Measurements from ENCODE around the gene ADARB2. TPM values are rescaled to one million over a fixed set of nuclear protein-coding genes. Genes with fewer than 3 reads are reported as not detected.
"Not testable (repeated sequence)": the region's sequence is repeated elsewhere in the genome, so short reads cannot be mapped to it uniquely, and the experiment has no call there.

ADARB2 gene
- total and polyA plus RNA-seq, 3 donors from 2014 or later, result 8.5 to 13.0 (median 10.4) TPM

GRCh38 chr10:1434202-1434601, 303.1 kb downstream of the ADARB2 start:
- Histone ChIP-seq H3K27me3 (no peaks in the 10 kb centered on the region), H3K4me1 (no peaks in the 10 kb centered on the region), H3K4me3 (no peak overlapping the region), H3K36me3 (ENCODE audit: low read depth, missing control alignments) (no peaks in the 10 kb centered on the region), H3K27ac (no peak overlapping the region), H3K9me3 (no peaks in the 10 kb centered on the region)
- TF ChIP-seq POLR2A (IDR thresholded peaks at IDR 0.05) (no peak), CTCF (IDR thresholded peaks at IDR 0.05) (no peak)
- DNase-seq, result no peak
- WGBS, 2 donors, result 40 to 47% methylated on average over 11 of the region's 11 CpGs
- intact Hi-C loops (cut with DNase I; ENCODE audit: low total_unique reads), result no loop called here

GRCh38 chr10:1432161-1432560, 305.2 kb downstream of the ADARB2 start:
- no peak for DNase-seq
- WGBS, 2 donors, result 83 to 84% methylated on average over 3 of the region's 3 CpGs
- H3K9me3 ChIP-seq, result no peaks in the 10 kb centered on the region
- H3K4me3 ChIP-seq, result no peak overlapping the region
- H3K27me3 ChIP-seq, result no peaks in the 10 kb centered on the region
- no peaks in the 10 kb centered on the region for H3K4me1 ChIP-seq
- intact Hi-C loops (cut with DNase I; ENCODE audit: low total_unique reads), result no loop called here
- no peak overlapping the region for H3K27ac ChIP-seq
- H3K36me3 ChIP-seq (ENCODE audit: low read depth, missing control alignments), result no peaks in the 10 kb centered on the region
- no peak for TF ChIP-seq POLR2A (IDR thresholded peaks at IDR 0.05)
- TF ChIP-seq CTCF (IDR thresholded peaks at IDR 0.05), result no peak

GRCh38 chr10:1431229-1431628, 306.1 kb downstream of the ADARB2 start:
- intact Hi-C loops (cut with DNase I; ENCODE audit: low total_unique reads), result no loop called here
- TF ChIP-seq POLR2A (IDR thresholded peaks at IDR 0.05) (no peak), CTCF (IDR thresholded peaks at IDR 0.05) (no peak)

GRCh38 chr10:1427521-1428186, 309.7 kb downstream of the ADARB2 start:
- DNase-seq, result not testable (repeated sequence)

More at GRCh38 chr10:1431229-1431628, 306.1 kb downstream of the ADARB2 start:
- H3K9me3 ChIP-seq, result no peaks in the 10 kb centered on the region
- DNase-seq, result no peak
- H3K27ac ChIP-seq, result no peak overlapping the region
- 87 to 98% methylated on average over 1 of the region's 1 CpG for WGBS, 2 donors
- no peaks in the 10 kb centered on the region for H3K36me3 ChIP-seq (ENCODE audit: low read depth, missing control alignments)
- no peaks in the 10 kb centered on the region for H3K27me3 ChIP-seq
- no peaks in the 10 kb centered on the region for H3K4me1 ChIP-seq
- H3K4me3 ChIP-seq, result no peak overlapping the region

GRCh38 chr10:1426786-1427185, 310.5 kb downstream of the ADARB2 start:
- H3K27me3 ChIP-seq, result no peaks in the 10 kb centered on the region
- no peak overlapping the region for H3K4me3 ChIP-seq
- no peak for DNase-seq
- no peak overlapping the region for H3K27ac ChIP-seq
- intact Hi-C loops (cut with DNase I; ENCODE audit: low total_unique reads), result no loop called here
- WGBS, 2 donors, result 83 to 88% methylated on average over 6 of the region's 6 CpGs
- H3K36me3 ChIP-seq (ENCODE audit: low read depth, missing control alignments), result no peaks in the 10 kb centered on the region
- no peaks in the 10 kb centered on the region for H3K4me1 ChIP-seq
- TF ChIP-seq CTCF (IDR thresholded peaks at IDR 0.05), result no peak
- TF ChIP-seq POLR2A (IDR thresholded peaks at IDR 0.05), result no peak
- no peaks in the 10 kb centered on the region for H3K9me3 ChIP-seq

More at GRCh38 chr10:1427521-1428186, 309.7 kb downstream of the ADARB2 start:
- H3K27me3 ChIP-seq; H3K4me1 ChIP-seq; H3K4me3 ChIP-seq; H3K27ac ChIP-seq; H3K36me3 ChIP-seq (ENCODE audit: low read depth, missing control alignments); intact Hi-C loops (cut with DNase I; ENCODE audit: low total_unique reads); H3K9me3 ChIP-seq: not testable (repeated sequence)
- WGBS, 2 donors, result 64 to 74% methylated on average over 3 of the region's 3 CpGs

All from testis (tissue), 3 donors.